ENCODE results near the gene CNKSR2. TPM values are rescaled to one million over a fixed set of nuclear protein-coding genes. Genes with fewer than 3 reads are reported as not detected.

The CNKSR2 gene
- total RNA-seq, 4 donors from 2014 or later: 0.73 to 1.6 (median 1.1) TPM

DNA sequence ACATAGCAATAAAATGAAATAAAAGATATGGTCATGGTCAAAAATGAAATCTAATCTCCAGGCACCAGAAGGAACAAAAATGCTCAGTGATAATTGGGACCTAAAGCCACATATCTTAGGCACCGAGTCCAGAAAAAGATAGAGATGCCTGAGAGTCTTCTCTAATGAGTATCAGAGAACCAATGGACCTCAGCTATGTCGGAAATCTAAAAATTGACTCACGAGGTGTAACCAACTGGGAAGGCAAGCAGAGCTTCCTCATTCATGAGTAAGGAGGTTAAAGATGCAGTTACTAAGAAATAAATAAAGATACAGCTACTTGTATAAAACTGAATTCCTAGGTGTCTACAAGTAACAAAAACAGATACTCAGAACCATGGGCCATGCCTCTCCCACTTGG lies 211.8 kb downstream of the CNKSR2 start:
- Histone ChIP-seq H3K4me1 (no peaks in the 10 kb centered on the region), H3K36me3 (no peaks in the 10 kb centered on the region), H3K9me3 (no peaks in the 10 kb centered on the region), H3K27me3 (no peaks in the 10 kb centered on the region), H3K27ac (no peak overlapping the region), H3K4me3 (no peak overlapping the region)
- no peak for DNase-seq (ENCODE audit: low spot score in 2 of 2)
- 79% methylated on average over 3 of the region's 3 CpGs for WGBS
- no peak for TF ChIP-seq POLR2AphosphoS5 (IDR thresholded peaks at IDR 0.05)
- TF ChIP-seq POLR2A (IDR thresholded peaks at IDR 0.05): no peak
- TF ChIP-seq, protein P1, sequence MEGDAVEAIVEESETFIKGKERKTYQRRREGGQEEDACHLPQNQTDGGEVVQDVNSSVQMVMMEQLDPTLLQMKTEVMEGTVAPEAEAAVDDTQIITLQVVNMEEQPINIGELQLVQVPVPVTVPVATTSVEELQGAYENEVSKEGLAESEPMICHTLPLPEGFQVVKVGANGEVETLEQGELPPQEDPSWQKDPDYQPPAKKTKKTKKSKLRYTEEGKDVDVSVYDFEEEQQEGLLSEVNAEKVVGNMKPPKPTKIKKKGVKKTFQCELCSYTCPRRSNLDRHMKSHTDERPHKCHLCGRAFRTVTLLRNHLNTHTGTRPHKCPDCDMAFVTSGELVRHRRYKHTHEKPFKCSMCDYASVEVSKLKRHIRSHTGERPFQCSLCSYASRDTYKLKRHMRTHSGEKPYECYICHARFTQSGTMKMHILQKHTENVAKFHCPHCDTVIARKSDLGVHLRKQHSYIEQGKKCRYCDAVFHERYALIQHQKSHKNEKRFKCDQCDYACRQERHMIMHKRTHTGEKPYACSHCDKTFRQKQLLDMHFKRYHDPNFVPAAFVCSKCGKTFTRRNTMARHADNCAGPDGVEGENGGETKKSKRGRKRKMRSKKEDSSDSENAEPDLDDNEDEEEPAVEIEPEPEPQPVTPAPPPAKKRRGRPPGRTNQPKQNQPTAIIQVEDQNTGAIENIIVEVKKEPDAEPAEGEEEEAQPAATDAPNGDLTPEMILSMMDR (IDR thresholded peaks at IDR 0.05): no peak
- TF ChIP-seq EP300 (IDR thresholded peaks at IDR 0.05): no peak

DNA sequence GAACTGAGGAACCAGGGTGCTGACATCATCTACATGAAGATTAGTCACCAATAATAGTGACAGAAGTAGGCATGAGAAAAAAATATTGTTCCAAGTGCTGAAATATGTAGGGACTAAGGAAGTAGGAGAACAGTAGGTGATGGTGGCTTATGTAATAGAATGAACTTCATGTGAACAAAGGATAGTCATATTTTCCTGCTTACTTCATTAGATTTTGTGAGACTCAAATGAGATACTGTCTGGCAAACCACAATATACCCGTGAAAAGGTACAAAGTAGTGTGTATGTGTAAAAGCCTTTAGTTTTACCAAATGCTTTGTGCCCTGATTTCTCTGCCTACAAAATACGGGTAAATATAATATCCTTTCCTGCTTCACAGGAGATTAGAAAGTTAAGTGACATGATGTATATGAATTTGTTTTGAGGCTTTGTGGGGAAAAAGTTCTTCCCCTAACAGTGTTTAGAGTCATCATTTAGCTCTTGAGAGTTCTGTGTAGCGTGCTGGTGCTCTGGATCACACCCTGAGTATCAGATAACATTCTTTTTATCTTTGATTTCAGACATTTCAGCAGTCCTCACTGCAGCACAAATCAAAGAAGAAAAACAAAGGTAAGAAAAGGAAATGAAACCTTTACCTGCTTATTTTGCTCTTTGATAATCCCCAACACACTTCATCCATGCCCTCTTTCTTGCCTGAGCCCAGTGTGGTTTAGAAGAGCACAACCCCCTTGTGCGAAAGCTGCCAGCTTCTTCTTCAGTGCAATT lies 216.0 kb downstream of the CNKSR2 start:
- Histone ChIP-seq H3K9me3 (no peaks in the 10 kb centered on the region), H3K36me3 (no peaks in the 10 kb centered on the region), H3K27me3 (no peaks in the 10 kb centered on the region), H3K4me3 (no peak overlapping the region), H3K4me1 (no peaks in the 10 kb centered on the region), H3K27ac (no peak overlapping the region)
- no peak for TF ChIP-seq POLR2AphosphoS5 (IDR thresholded peaks at IDR 0.05)
- TF ChIP-seq POLR2A (IDR thresholded peaks at IDR 0.05): no peak
- TF ChIP-seq, protein P1 (IDR thresholded peaks at IDR 0.05): no peak
- DNase-seq (ENCODE audit: low spot score in 2 of 2): no peak
- WGBS: 77% methylated on average over 4 of the region's 4 CpGs

DNA sequence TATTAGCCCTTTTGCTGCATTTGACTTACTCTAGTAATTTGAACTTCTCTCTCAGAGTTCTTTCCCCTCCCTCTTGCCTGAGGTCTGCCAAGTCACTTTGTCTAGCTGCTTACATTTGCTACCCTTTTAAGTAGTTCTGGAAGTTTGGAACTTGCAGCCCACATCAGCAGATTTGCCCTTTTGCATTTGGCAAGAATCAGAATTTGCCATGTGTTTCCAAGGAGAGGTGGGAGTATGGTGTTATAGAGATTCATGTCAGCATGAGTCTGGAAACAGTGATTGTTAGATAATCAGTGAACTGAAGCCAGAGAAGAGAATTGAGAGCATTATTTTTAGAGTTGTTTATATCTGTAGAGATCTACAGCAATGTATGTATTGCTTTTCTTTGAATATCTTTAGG lies 231.8 kb downstream of the CNKSR2 start:
- TF ChIP-seq EP300 (IDR thresholded peaks at IDR 0.05): no peak
- TF ChIP-seq POLR2A (IDR thresholded peaks at IDR 0.05): no peak
- no peak for TF ChIP-seq POLR2AphosphoS5 (IDR thresholded peaks at IDR 0.05)
- TF ChIP-seq, protein P1 (IDR thresholded peaks at IDR 0.05): no peak
- Histone ChIP-seq H3K4me1 (no peaks in the 10 kb centered on the region), H3K27ac (no peak overlapping the region), H3K4me3 (no peak overlapping the region), H3K9me3 (no peaks in the 10 kb centered on the region), H3K27me3 (no peaks in the 10 kb centered on the region), H3K36me3 (no peaks in the 10 kb centered on the region)
- no peak for DNase-seq (ENCODE audit: low spot score in 2 of 2)

DNA sequence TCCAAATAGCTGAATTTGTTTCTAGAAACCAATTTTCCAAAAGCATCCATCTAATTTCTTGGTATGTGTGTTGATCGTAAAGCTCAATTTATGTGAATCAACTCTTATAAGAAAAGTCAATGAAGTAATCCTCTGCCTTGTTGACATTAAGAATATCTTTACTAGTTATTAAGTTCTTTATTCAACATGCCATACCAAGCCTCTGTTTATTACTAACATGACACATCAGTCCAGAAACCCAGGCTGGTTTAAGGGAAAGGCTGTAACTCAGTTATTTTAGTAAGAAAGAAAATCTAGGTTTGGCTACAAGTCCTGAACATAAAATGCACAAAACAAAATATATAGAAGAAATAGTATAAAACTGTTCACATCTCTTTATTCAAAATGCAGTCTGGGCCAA lies 235.9 kb downstream of the CNKSR2 start:
- no peak for TF ChIP-seq POLR2AphosphoS5 (IDR thresholded peaks at IDR 0.05)
- TF ChIP-seq, protein P1 (IDR thresholded peaks at IDR 0.05): no peak
- TF ChIP-seq POLR2A (IDR thresholded peaks at IDR 0.05): no peak
- no peak for TF ChIP-seq EP300 (IDR thresholded peaks at IDR 0.05)
- Histone ChIP-seq H3K4me3 (no peak overlapping the region), H3K4me1 (no peaks in the 10 kb centered on the region), H3K27me3 (no peaks in the 10 kb centered on the region), H3K27ac (no peak overlapping the region), H3K36me3 (no peaks in the 10 kb centered on the region), H3K9me3 (no peaks in the 10 kb centered on the region)
- 93% methylated on average over 1 of the region's 1 CpG for WGBS
- DNase-seq (ENCODE audit: low spot score in 2 of 2): no peak

DNA sequence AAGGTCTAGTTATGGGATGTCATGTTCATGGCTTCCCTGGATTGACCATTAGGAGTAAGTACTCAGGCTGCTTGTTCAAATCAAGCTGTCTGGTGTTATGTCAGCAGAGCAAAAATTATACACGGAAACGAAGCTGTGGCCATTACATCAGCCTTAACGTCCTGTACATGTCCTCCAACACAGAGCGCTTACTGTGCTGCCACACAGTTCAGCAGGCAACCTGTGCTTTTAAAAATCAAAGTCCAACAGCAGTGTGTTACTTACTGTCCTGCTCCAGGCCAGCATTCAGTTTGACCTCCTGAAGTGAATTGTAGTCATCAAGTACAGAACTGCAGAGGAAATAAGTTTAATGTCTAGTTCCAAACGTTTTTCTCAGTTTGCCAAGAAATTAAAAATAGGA lies 237.9 kb downstream of the CNKSR2 start:
- Histone ChIP-seq H3K9me3 (no peaks in the 10 kb centered on the region), H3K27me3 (no peaks in the 10 kb centered on the region), H3K4me3 (no peak overlapping the region), H3K4me1 (no peaks in the 10 kb centered on the region), H3K36me3 (no peaks in the 10 kb centered on the region), H3K27ac (no peak overlapping the region)
- TF ChIP-seq POLR2AphosphoS5 (IDR thresholded peaks at IDR 0.05) (no peak), POLR2A (IDR thresholded peaks at IDR 0.05) (no peak), EP300 (IDR thresholded peaks at IDR 0.05) (no peak)
- TF ChIP-seq, protein P1 (IDR thresholded peaks at IDR 0.05): no peak
- no peak for DNase-seq (ENCODE audit: low spot score in 2 of 2)
- 68% methylated on average over 5 of the region's 5 CpGs for whole genome bisulfite sequencing
